Naive thymus-derived CD8-positive, alpha-beta T cell (primary cell): ENCODE data around the gene INTS3. TPM values are rescaled to one million over a fixed set of nuclear protein-coding genes. Genes with fewer than 3 reads are reported as not detected.

Experiments used
- ATAC-seq, 2 donors: fragments of 150-1000 bp; cut with Tn5 transposase in 1 of 2; sonication (Bioruptor Pico), chemical (Tn5 transposase) in 1 of 2; 1 replicate in 1 of 2; 2 replicates in 1 of 2; pipeline ENCODE4 v1.10.0; 2021; ENCODE audit warnings: mild to moderate bottlenecking in 2 of 2, moderate library complexity in 2 of 2
- POLR2A ChIA-PET: fragments of 350-600 bp; sonication (Branson Sonifier 250); formaldehyde crosslinking; loops from one replicate; lab custom pipeline; 2021; ENCODE audit warnings: antibody characterized with exemption; lab: Charles Lee
- DNase-seq, 10 donors: peaks; one replicate each; pipeline versions ENCODE4 v3.0.0 to v3.0.0-alpha.2; 2020 to 2022
- H3K27ac Mint-ChIP-seq, 10 donors: one replicate each; pipeline ENCODE4 v1.8.0; 2020 to 2022; ENCODE audit warnings: mild to moderate bottlenecking in 10 of 10, mixed read lengths in 10 of 10, moderate library complexity in 4 of 10, inconsistent platforms in 1 of 10
- H3K27me3 Mint-ChIP-seq, 5 donors: one replicate each; pipeline ENCODE4 v1.8.0; 2021 to 2022; ENCODE audit warnings: mixed read lengths in 5 of 5
- H3K36me3 Mint-ChIP-seq, 3 donors: one replicate each; pipeline ENCODE4 v1.8.0; 2020 to 2022; ENCODE audit warnings: mixed read lengths in 3 of 3, mild to moderate bottlenecking in 2 of 3, inconsistent platforms in 1 of 3
- H3K4me1 Mint-ChIP-seq, 4 donors: one replicate each; pipeline ENCODE4 v1.8.0; 2021 to 2022; ENCODE audit warnings: mixed read lengths in 4 of 4
- H3K4me3 Mint-ChIP-seq, 10 donors: one replicate each; pipeline ENCODE4 v1.8.0; 2020 to 2022; ENCODE audit warnings: mild to moderate bottlenecking in 10 of 10, mixed read lengths in 10 of 10, moderate library complexity in 6 of 10, inconsistent platforms in 1 of 10
- H3K9me3 Mint-ChIP-seq, 9 donors: one replicate each; pipeline ENCODE4 v1.8.0; 2020 to 2022; ENCODE audit warnings: mixed read lengths in 9 of 9, mild to moderate bottlenecking in 3 of 9, inconsistent platforms in 1 of 9, moderate library complexity in 1 of 9
- microRNA-seq: library from miRNA; unstranded; fragments of <30 nt; microRNA quantifications from one replicate; pipeline ENCODE4 v1.2.0, GENCODE V29; 2022; ENCODE audit warnings: borderline microRNAs expressed
- polyA plus RNA-seq, 3 donors: library from polyadenylated mRNA; unstranded; fragments of 300-500 nt; fragmentation: Illumina TruSeq; gene quantifications; one replicate each; pipeline ENCODE4 v1.2.3, GENCODE V29; 2021
- total RNA-seq, 8 experiments: library from RNA in 2 of 8; stranded (reverse) in 2 of 8; gene quantifications; one replicate each; pipeline ENCODE4 v1.2.3 and lab custom pipeline; 2021 to 2026

The INTS3 gene
- total and polyA plus RNA-seq, 5 experiments from 2014 or later: 10.0 to 60.6 (median 13.8) TPM

DNA sequence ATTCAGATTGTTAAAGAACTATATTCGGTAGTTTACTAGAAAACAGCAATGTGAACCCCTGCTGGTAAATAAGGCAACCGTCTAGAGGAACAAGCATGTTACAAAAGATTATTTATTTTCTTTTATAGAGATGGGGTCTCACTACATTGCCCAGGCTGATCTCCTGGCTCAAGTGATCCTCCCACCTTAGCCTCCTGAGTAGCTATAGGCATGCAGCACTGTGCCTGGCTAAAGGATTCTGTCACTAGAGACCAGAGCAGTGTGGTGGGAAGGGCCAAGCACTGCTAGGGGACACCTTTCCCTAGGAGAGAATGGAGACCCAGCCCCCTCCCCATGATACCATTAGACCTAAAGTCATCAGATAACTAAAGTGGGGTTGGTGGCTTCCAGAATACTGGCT lies 76.3 kb downstream of the INTS3 start:
- Mint-ChIP-seq H3K27ac (peak overlapping the region; percentile 47 to 91 (median 88)), H3K4me1 (peaks cover 30 to 56% (median 46%) of the 10 kb centered on the region in 4 donors), H3K9me3 (no peaks in the 10 kb centered on the region), H3K36me3 (peaks cover 0 to 29% (median 0%) of the 10 kb centered on the region in 3 donors), H3K27me3 (no peaks in the 10 kb centered on the region), H3K4me3 (no peak overlapping the region)
- DNase-seq: no peak
- POLR2A ChIA-PET: interaction anchor here (1.1 to 1.3 kb wide), 2 partner anchors 118 to 186 kb away, joined by 4 to 5 read pairs; partner anchors contain the start of genes GATAD2B and RPS27
- no peak for ATAC-seq

DNA sequence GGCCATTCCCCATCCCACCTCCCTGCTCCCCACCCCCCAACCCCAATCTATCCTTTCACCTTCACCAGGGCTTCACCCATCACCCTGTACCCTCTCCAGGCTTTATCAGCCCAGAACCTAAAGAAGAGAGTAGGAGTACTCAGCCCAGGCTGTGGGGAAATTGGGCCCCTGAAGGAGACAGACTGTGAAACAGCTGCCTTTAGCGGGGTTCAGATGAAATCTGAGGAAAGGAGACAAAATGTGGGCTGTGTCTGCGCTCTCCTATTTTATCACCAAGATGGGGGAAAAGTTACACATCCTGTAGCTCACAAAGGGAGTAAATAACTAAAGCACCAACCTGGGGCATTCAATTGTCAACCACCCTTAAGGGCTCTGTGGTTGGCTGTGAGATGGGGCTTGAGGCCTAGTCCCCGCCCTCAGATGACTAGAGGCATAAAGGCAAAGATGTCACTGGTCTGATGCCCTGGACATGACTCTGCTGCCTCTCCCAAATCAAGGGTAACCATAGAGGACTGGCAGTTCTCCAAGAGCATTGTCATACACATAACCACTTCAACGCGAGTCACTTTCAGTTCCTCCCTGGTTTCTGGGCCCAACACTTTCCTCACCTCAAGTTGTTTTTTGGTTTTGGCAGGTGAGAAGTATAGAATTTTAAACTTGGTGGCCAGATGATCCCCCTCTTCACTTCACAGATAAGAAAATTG lies 77.3 kb downstream of the INTS3 start:
- peak overlapping the region; percentile 89 to 95 (median 91) for H3K27ac Mint-ChIP-seq
- ATAC-seq (peak; percentile 97 to 98), DNase-seq (peak in 9 of 10 donors; percentile 65 to 90 (median 84))
- peaks cover 5 to 40% (median 6%) of the 10 kb centered on the region in 3 donors for H3K36me3 Mint-ChIP-seq
- POLR2A ChIA-PET: interaction anchor here (0.9 to 1.3 kb wide), 4 partner anchors 117 to 185 kb away, joined by 3 to 5 read pairs (median 4); partner anchors contain the start of genes GATAD2B, JTB and RPS27
- no peaks in the 10 kb centered on the region for H3K9me3 Mint-ChIP-seq
- H3K4me1 Mint-ChIP-seq: peaks cover 30 to 56% (median 46%) of the 10 kb centered on the region in 4 donors
- peak overlapping the region; percentile 35 to 68 (median 58) for H3K4me3 Mint-ChIP-seq
- no peaks in the 10 kb centered on the region for H3K27me3 Mint-ChIP-seq

DNA sequence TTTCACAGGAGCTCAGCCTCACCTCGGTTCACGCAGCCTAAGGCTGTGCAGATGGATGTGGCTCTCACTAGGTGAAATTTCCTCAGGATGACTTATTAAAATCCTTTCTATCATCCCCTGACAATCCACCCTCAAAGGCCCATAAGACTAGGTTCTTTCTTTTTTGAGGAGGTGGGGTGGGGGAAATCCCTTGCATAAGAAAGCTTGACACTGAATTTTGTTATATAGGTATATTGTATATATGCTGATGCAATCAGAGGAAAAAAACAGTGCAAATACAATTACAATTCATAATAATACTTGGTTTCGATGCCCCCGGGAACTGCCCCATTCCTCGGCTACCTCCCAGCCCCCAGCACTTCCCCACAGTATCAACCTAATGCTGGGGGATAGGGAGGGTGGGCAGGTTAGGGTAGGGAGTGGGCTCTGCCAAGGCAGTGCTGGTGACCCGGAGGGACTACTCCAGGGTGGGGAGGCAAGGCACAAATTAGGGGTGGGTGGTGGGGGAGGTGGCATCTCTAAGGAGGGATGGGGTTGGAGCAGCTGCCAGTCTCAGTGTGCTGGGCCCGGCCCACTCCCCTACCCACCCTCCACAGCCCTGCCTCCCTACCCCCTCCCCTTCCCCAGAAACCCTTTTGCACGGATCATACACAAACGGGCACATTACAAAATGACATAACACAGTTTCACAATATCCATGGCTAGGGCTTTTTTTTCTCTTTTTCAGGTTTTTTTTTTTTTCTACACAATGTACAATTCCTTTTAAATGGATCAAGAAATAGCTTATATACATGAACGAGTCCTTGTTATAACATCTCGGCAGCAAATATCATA lies 78.3 kb downstream of the INTS3 start:
- H3K27ac Mint-ChIP-seq: peak overlapping the region; percentile 89 to 95 (median 91)
- ATAC-seq: peak in 1 of 2 donors; percentile 1
- peaks cover 6 to 49% (median 7%) of the 10 kb centered on the region in 3 donors for H3K36me3 Mint-ChIP-seq
- no peak for DNase-seq
- H3K9me3 Mint-ChIP-seq: no peaks in the 10 kb centered on the region
- POLR2A ChIA-PET: interaction anchor here (0.6 to 0.7 kb wide), 2 partner anchors 33 to 75 kb away, joined by 3 to 5 read pairs; no protein-coding TSS in a partner anchor
- no peaks in the 10 kb centered on the region for H3K27me3 Mint-ChIP-seq
- peak overlapping the region in 7 of 10 donors; percentile 40 to 68 (median 58) for H3K4me3 Mint-ChIP-seq
- H3K4me1 Mint-ChIP-seq: peaks cover 28 to 56% (median 44%) of the 10 kb centered on the region in 4 donors

DNA sequence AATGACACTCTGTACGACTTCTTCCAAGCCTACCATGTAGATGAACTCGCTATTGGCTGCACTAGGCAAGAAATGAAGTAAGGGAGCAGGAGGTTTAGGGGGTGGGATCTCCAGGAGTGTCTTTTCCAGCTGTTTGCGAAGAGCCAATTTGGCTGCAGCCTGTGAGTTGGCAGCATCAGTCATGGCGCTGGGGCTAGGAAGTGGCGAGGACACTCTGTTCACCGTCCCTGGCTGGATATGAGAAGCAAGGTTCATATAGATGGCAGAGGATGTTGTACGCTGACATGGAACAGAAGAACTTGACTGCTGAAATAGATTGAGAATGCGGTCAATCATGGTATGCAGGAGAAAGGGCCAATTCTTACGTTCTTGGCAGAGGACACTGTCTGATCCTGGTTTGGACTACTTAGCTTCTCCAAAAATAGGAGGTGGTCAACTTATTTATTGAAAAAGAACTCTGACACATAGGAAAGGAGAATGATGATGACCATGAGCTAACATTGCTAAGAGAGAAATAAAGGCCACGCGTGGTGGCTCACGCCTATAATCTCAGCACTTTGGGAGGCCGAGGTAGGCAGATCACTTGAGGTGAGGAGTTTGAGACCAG lies 88.5 kb downstream of the INTS3 start:
- Mint-ChIP-seq H3K36me3 (peaks cover 8 to 82% (median 21%) of the 10 kb centered on the region in 3 donors), H3K4me3 (no peak overlapping the region), H3K4me1 (peaks cover 0 to 4% (median 2%) of the 10 kb centered on the region in 4 donors), H3K27ac (peak overlapping the region in 4 of 10 donors; percentile 2 to 63 (median 25)), H3K9me3 (no peaks in the 10 kb centered on the region), H3K27me3 (no peaks in the 10 kb centered on the region)
- DNase-seq (no peak), ATAC-seq (no peak)
- POLR2A ChIA-PET: interaction anchor here (0.6 to 1.3 kb wide), 4 partner anchors 44 to 174 kb away, joined by 3 to 7 read pairs (median 4); partner anchors contain the start of genes DENND4B, JTB and RPS27

DNA sequence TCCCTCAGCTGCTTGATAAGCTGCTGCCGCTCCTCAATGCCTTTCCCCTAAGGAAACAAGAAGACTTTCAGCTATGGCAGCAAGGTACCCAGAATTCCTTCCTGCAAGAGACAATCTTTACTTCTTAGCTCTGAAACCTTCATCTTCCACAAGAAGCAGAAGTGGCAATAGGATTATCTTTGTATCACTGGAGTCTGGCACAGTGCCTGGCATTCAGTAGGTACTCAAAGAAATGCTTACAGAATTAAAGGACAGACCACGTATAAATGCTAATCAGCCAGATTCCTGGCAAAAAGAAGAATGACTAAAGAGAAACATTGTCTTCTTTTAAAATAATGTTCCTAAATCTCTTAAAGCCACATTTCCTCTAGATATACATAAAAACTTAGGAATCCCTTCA lies 91.0 kb downstream of the INTS3 start:
- Mint-ChIP-seq H3K27me3 (no peaks in the 10 kb centered on the region), H3K4me1 (peaks cover 0 to 8% (median 2%) of the 10 kb centered on the region in 4 donors), H3K27ac (peak overlapping the region in 3 of 10 donors; percentile 6 to 37 (median 15)), H3K36me3 (peaks cover 5 to 68% (median 14%) of the 10 kb centered on the region in 3 donors), H3K4me3 (no peak overlapping the region), H3K9me3 (no peaks in the 10 kb centered on the region)
- DNase-seq: no peak
- POLR2A ChIA-PET: interaction anchor here (0.5 kb wide), 1 partner anchor 131 kb away, joined by 3 read pairs; no protein-coding TSS in a partner anchor
- no peak for ATAC-seq

Small RNA genes within 50 kb of the gene (microRNA-seq; reads per million reads assigned to microRNA genes)
- not detected for gene MIR8083

Other genes with a start within 250 kb of the INTS3 start
- 100 to 1,000 TPM; 223 to 232 TPM for gene S100A6, start 192.1 kb upstream of the INTS3 start, total RNA-seq
- 100 to 1,000 TPM; 443 to 707 (median 568) TPM for gene S100A6, start 192.1 kb upstream of the INTS3 start, polyA plus RNA-seq
- 1 to 10 TPM in 1 of 2 experiments, not detected in 1; 1.4 TPM for gene S100A5, start 187.1 kb upstream of the INTS3 start, total RNA-seq
- under 1 TPM in 2 of 3 donors, not detected in 1; 0.63 to 0.78 TPM for gene S100A5, start 187.1 kb upstream of the INTS3 start, polyA plus RNA-seq
- gene S100A4, start 182.2 kb upstream of the INTS3 start, total RNA-seq: 100 to 1,000 TPM; 115 to 129 TPM
- 1,000 to 10,000 TPM in 1 of 3 donors, 100 to 1,000 TPM in 2; 421 to 1,131 (median 581) TPM for gene S100A4, start 182.2 kb upstream of the INTS3 start, polyA plus RNA-seq
- gene S100A3, start 178.8 kb upstream of the INTS3 start, total RNA-seq: not detected
- not detected for gene S100A3, start 178.8 kb upstream of the INTS3 start, polyA plus RNA-seq
- not detected for gene S100A2, start 162.2 kb upstream of the INTS3 start, total RNA-seq
- gene S100A2, start 162.2 kb upstream of the INTS3 start, polyA plus RNA-seq: not detected
- gene S100A16, start 114.9 kb upstream of the INTS3 start, total RNA-seq: not detected
- not detected for gene S100A16, start 114.9 kb upstream of the INTS3 start, polyA plus RNA-seq
- not detected for gene S100A14, start 111.7 kb upstream of the INTS3 start, total RNA-seq
- not detected for gene S100A14, start 111.7 kb upstream of the INTS3 start, polyA plus RNA-seq
- 1 to 10 TPM; 5.3 to 6.0 TPM for gene S100A13, start 100.5 kb upstream of the INTS3 start, total RNA-seq
- 1 to 10 TPM in 2 of 3 donors, under 1 TPM in 1; 0.94 to 1.9 (median 1.1) TPM for gene S100A13, start 100.5 kb upstream of the INTS3 start, polyA plus RNA-seq
- gene S100A1, start 99.6 kb upstream of the INTS3 start, total RNA-seq: not detected
- not detected for gene S100A1, start 99.6 kb upstream of the INTS3 start, polyA plus RNA-seq
- 100 to 1,000 TPM; 152 to 155 TPM for gene CHTOP, start 94.0 kb upstream of the INTS3 start, total RNA-seq
- 10 to 100 TPM; 45.2 to 74.7 (median 48.8) TPM for gene CHTOP, start 94.0 kb upstream of the INTS3 start, polyA plus RNA-seq
- gene SNAPIN, start 69.3 kb upstream of the INTS3 start, total RNA-seq: 10 to 100 TPM; 28.2 to 30.7 TPM
- 10 to 100 TPM; 66.6 to 77.4 (median 72.3) TPM for gene SNAPIN, start 69.3 kb upstream of the INTS3 start, polyA plus RNA-seq
- gene ILF2, start 57.1 kb upstream of the INTS3 start, total RNA-seq: 100 to 1,000 TPM in 1 of 2 experiments, 10 to 100 TPM in 1; 96.8 to 101 TPM
- gene ILF2, start 57.1 kb upstream of the INTS3 start, polyA plus RNA-seq: 100 to 1,000 TPM; 115 to 140 (median 121) TPM
- not detected for gene NPR1, start 49.4 kb upstream of the INTS3 start, total RNA-seq
- gene NPR1, start 49.4 kb upstream of the INTS3 start, polyA plus RNA-seq: not detected
- 10 to 100 TPM; 15.3 to 18.5 TPM for gene SLC27A3, start 47.4 kb downstream of the INTS3 start, total RNA-seq
- gene SLC27A3, start 47.4 kb downstream of the INTS3 start, polyA plus RNA-seq: 10 to 100 TPM in 2 of 3 donors, 1 to 10 TPM in 1; 8.4 to 15.6 (median 10.0) TPM
- gene GATAD2B, start 194.9 kb downstream of the INTS3 start, total RNA-seq: 100 to 1,000 TPM; 110 to 120 TPM
- gene GATAD2B, start 194.9 kb downstream of the INTS3 start, polyA plus RNA-seq: 1 to 10 TPM; 4.4 to 5.3 (median 5.2) TPM
- gene DENND4B, start 218.7 kb downstream of the INTS3 start, total RNA-seq: 100 to 1,000 TPM; 174 to 194 TPM
- gene DENND4B, start 218.7 kb downstream of the INTS3 start, polyA plus RNA-seq: 10 to 100 TPM; 12.0 to 21.2 (median 19.0) TPM
- 100 to 1,000 TPM; 132 to 147 TPM for gene CRTC2, start 230.6 kb downstream of the INTS3 start, total RNA-seq
- 10 to 100 TPM; 21.4 to 49.6 (median 27.1) TPM for gene CRTC2, start 230.6 kb downstream of the INTS3 start, polyA plus RNA-seq
- 10 to 100 TPM; 14.7 to 14.9 TPM for gene SLC39A1, start 235.5 kb downstream of the INTS3 start, total RNA-seq
- gene SLC39A1, start 235.5 kb downstream of the INTS3 start, polyA plus RNA-seq: 10 to 100 TPM; 29.5 to 35.2 (median 32.6) TPM
- 10 to 100 TPM; 11.1 to 13.2 TPM for gene CREB3L4, start 239.9 kb downstream of the INTS3 start, total RNA-seq
- gene CREB3L4, start 239.9 kb downstream of the INTS3 start, polyA plus RNA-seq: 1 to 10 TPM; 4.3 to 6.0 (median 4.4) TPM
- 100 to 1,000 TPM; 120 to 121 TPM for gene JTB, start 249.6 kb downstream of the INTS3 start, total RNA-seq
- 100 to 1,000 TPM; 302 to 384 (median 322) TPM for gene JTB, start 249.6 kb downstream of the INTS3 start, polyA plus RNA-seq